Chondrocyte (in vitro differentiated cells): Measurements from ENCODE around the gene PRMT1. TPM values are rescaled to one million over a fixed set of nuclear protein-coding genes. Genes with fewer than 3 reads are reported as not detected.
A peak's percentile ranks its signal among the peaks of the same experiment; 100 is the strongest.

Experiments used
- DNase-seq: peaks from one replicate; pipeline ENCODE4 v3.0.0; 2021; ENCODE audit warnings: mixed read lengths, low spot score
- H3K27ac Mint-ChIP-seq: one replicate; pipeline ENCODE4 v1.8.0; 2021; ENCODE audit warnings: mild to moderate bottlenecking, moderate library complexity, mixed read lengths; ENCODE audit not compliant: unreplicated experiment
- H3K27me3 Mint-ChIP-seq: 2 replicates; pipeline ENCODE4 v1.8.0; 2021; ENCODE audit warnings: low read depth, mixed read lengths
- H3K36me3 Mint-ChIP-seq: 2 replicates; pipeline ENCODE4 v1.8.0; 2021; ENCODE audit warnings: low read depth, mixed read lengths
- H3K4me1 Mint-ChIP-seq: 2 replicates; pipeline ENCODE4 v1.8.0; 2021; ENCODE audit warnings: low read depth, mild to moderate bottlenecking, mixed read lengths
- H3K4me3 Mint-ChIP-seq: one replicate; pipeline ENCODE4 v1.8.0; 2021; ENCODE audit warnings: mild to moderate bottlenecking, moderate library complexity, mixed read lengths; ENCODE audit not compliant: unreplicated experiment
- H3K9me3 Mint-ChIP-seq: 2 replicates; pipeline ENCODE4 v1.8.0; 2021; ENCODE audit warnings: low read depth, mixed read lengths
- CTCF ChIP-seq: fragments of 200-600 bp; sonication (generic); IDR thresholded peaks from 2 replicates; pipeline ENCODE4 v1.5.0; 2021; ENCODE audit warnings: antibody characterized with exemption, mild to moderate bottlenecking, moderate library complexity
- total RNA-seq: library from RNA; stranded (reverse); gene quantifications from 3 replicates; pipeline ENCODE4 v1.2.1, GENCODE V29; 2021

PRMT1 gene
- total RNA-seq, 1 donor from 2014 or later = 98.0 TPM

DNA sequence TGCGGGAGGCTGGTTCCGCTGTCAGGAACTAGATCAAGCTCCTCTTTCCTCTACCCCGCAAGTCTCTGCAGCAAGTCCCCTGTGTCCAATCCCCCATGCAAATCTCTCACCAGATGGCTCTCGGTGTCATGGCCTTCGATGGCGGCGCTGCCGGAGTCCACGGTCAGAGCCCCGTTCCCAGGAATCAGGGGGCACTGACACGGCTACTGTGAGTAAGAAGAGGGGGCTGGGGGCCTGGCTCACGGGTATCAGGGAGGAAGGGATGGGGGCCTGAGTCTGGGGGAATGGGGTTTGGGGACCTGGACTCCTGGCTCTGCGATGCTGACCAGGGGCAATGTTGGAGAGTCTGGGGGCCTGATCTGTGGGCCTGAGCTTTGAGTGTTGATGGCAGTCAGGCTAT, 31.1 kb upstream of the PRMT1 start:
- Mint-ChIP-seq H3K36me3 (peaks cover 14% of the 10 kb centered on the region), H3K27me3 (no peaks in the 10 kb centered on the region), H3K27ac (no peak overlapping the region), H3K4me1 (peaks cover 37% of the 10 kb centered on the region), H3K4me3 (no peak overlapping the region), H3K9me3 (no peaks in the 10 kb centered on the region)
- DNase-seq = no peak
- no peak for TF ChIP-seq CTCF

GRCh38 chr19:49646586-49646985, 30.5 kb upstream of the PRMT1 start:
- Mint-ChIP-seq H3K36me3 (peaks cover 15% of the 10 kb centered on the region), H3K27ac (no peak overlapping the region), H3K4me3 (no peak overlapping the region)

DNA sequence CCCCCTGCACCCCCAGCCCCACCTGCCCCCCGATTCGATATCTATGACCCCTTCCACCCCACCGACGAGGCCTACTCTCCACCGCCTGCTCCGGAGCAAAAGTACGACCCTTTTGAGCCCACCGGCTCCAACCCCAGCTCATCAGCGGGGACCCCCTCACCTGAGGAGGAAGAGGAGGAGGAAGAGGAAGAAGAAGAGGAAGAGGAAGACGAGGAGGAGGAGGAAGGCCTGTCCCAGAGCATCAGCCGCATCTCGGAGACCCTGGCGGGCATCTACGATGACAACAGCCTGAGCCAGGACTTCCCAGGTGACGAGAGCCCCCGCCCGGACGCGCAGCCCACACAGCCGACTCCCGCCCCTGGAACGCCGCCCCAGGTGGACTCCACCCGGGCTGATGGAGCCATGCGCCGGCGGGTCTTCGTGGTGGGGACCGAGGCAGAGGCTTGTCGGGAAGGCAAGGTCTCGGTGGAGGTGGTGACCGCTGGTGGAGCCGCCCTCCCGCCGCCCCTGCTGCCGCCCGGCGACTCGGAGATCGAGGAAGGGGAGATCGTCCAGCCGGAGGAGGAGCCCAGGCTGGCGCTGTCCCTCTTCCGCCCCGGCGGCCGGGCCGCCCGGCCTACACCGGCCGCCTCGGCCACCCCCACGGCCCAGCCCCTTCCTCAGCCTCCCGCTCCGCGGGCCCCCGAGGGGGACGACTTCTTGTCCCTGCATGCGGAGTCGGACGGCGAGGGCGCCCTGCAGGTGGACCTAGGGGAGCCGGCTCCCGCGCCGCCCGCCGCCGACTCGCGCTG, 25.8 kb upstream of the PRMT1 start:
- Mint-ChIP-seq H3K27ac (peak overlapping the region; percentile 32), H3K4me1 (no peaks in the 10 kb centered on the region), H3K4me3 (no peak overlapping the region), H3K9me3 (no peaks in the 10 kb centered on the region), H3K36me3 (peaks cover 24% of the 10 kb centered on the region), H3K27me3 (no peaks in the 10 kb centered on the region)
- DNase-seq = no peak
- TF ChIP-seq CTCF = no peak

More at GRCh38 chr19:49646586-49646985, 30.5 kb upstream of the PRMT1 start:
- TF ChIP-seq CTCF = no peak
- no peaks in the 10 kb centered on the region for H3K27me3 Mint-ChIP-seq
- H3K9me3 Mint-ChIP-seq = no peaks in the 10 kb centered on the region
- no peak for DNase-seq
- H3K4me1 Mint-ChIP-seq = peaks cover 32% of the 10 kb centered on the region

DNA sequence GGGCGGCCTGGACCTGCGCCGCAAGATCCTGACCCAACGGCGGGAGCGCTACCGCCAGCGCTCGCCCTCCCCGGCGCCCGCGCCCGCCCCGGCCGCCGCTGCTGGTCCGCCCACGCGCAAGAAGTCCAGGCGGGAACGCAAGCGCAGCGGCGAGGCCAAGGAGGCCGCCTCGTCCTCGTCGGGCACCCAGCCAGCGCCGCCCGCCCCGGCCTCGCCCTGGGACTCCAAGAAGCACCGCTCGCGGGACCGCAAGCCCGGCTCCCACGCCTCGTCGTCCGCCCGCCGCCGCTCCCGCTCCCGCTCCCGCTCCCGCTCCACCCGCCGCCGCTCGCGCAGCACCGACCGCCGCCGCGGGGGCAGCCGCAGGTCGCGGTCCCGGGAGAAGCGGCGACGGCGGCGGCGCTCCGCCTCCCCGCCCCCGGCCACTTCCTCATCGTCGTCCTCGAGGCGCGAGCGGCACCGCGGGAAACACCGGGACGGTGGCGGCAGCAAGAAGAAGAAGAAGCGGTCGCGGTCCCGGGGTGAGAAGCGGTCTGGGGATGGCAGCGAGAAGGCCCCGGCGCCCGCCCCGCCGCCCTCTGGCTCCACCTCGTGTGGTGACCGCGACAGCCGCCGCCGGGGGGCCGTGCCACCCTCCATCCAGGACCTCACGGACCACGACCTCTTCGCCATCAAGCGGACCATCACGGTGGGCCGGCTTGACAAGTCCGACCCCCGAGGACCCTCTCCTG, 25.1 kb upstream of the PRMT1 start:
- no peak for TF ChIP-seq CTCF
- H3K27ac Mint-ChIP-seq = no peak overlapping the region
- DNase-seq = no peak
- no peak overlapping the region for H3K4me3 Mint-ChIP-seq
- H3K36me3 Mint-ChIP-seq = peaks cover 20% of the 10 kb centered on the region
- no peaks in the 10 kb centered on the region for H3K4me1 Mint-ChIP-seq
- H3K27me3 Mint-ChIP-seq = no peaks in the 10 kb centered on the region
- H3K9me3 Mint-ChIP-seq = no peaks in the 10 kb centered on the region

DNA sequence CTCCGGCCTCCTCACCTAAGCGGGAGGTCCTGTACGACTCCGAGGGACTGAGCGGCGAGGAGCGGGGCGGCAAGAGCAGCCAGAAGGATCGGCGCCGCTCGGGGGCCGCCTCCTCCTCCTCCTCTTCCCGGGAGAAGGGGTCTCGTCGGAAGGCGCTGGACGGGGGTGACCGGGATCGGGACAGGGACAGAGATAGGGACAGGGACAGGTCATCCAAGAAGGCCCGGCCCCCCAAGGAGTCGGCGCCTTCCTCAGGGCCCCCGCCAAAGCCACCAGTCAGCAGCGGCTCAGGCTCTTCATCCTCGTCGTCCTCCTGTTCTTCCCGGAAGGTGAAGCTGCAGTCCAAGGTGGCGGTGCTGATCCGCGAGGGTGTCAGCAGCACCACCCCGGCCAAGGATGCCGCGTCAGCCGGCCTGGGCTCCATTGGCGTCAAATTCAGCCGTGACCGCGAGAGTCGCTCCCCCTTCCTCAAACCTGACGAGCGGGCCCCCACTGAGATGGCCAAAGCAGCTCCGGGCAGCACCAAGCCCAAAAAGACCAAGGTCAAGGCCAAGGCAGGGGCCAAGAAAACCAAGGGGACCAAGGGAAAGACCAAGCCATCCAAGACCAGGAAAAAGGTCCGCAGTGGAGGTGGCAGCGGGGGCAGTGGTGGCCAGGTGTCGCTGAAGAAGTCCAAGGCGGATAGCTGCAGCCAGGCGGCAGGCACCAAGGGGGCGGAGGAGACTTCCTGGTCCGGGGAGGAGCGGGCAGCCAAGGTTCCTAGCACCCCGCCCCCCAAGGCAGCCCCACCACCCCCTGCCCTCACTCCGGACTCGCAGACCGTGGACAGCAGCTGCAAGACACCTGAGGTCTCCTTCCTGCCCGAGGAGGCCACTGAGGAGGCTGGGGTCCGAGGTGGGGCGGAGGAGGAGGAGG, 24.3 kb upstream of the PRMT1 start:
- Mint-ChIP-seq H3K9me3 (no peaks in the 10 kb centered on the region), H3K4me3 (no peak overlapping the region), H3K27ac (no peak overlapping the region), H3K4me1 (no peaks in the 10 kb centered on the region), H3K36me3 (peaks cover 20% of the 10 kb centered on the region), H3K27me3 (no peaks in the 10 kb centered on the region)
- no peak for DNase-seq
- no peak for TF ChIP-seq CTCF
